Heart left ventricle (tissue), 16 donors: ENCODE data around the gene SYTL2. TPM values are rescaled to one million over a fixed set of nuclear protein-coding genes. Genes with fewer than 3 reads are reported as not detected.
"Not testable (repeated sequence)": the region's sequence is repeated elsewhere in the genome, so short reads cannot be mapped to it uniquely, and the experiment has no call there.

Experiments
- ATAC-seq, 4 donors: fragments of 200-7000 bp; cut with Tn5 transposase; one replicate each; pipeline ENCODE4 v1.9.1; 2020 to 2022; ENCODE audit warnings: moderate library complexity in 4 of 4, mild to moderate bottlenecking in 3 of 4, moderate number of reproducible peaks in 1 of 4
- DNase-seq, 5 donors: peaks; one replicate each; pipeline ENCODE4 v3.0.0-alpha.2; 2020
- H3K27ac ChIP-seq, 12 donors: fragments of 200-600 bp; sonication (generic) in 4 of 12; one replicate each; pipeline versions ENCODE4 v1.5.0 to v1.8.0; 2016 to 2022; ENCODE audit warnings: mild to moderate bottlenecking in 2 of 12
- H3K27me3 ChIP-seq, 9 donors: fragments of 200-600 bp; sonication (generic) in 2 of 9; one replicate each; pipeline versions ENCODE4 v1.5.1 to v1.8.0; 2016 to 2022; ENCODE audit warnings: mild to moderate bottlenecking in 3 of 9
- H3K36me3 ChIP-seq, 9 donors: fragments of 200-600 bp; sonication (generic) in 2 of 9; one replicate each; pipeline versions ENCODE4 v1.5.0 to v1.8.0; 2018 to 2022; ENCODE audit warnings: mild to moderate bottlenecking in 2 of 9
- H3K4me1 ChIP-seq, 12 donors: fragments of 200-600 bp; sonication (generic) in 4 of 12; one replicate each; pipeline versions ENCODE4 v1.5.0 to v1.8.0; 2016 to 2022; ENCODE audit warnings: mild to moderate bottlenecking in 3 of 12
- H3K4me3 ChIP-seq, 12 donors: fragments of 200-600 bp; sonication (generic) in 4 of 12; one replicate each; pipeline versions ENCODE4 v1.5.0 to v1.8.0; 2017 to 2022; ENCODE audit warnings: mild to moderate bottlenecking in 9 of 12, moderate library complexity in 4 of 12
- H3K9me3 ChIP-seq, 12 donors: fragments of 200-600 bp; sonication (generic) in 4 of 12; one replicate each; pipeline versions ENCODE4 v1.5.0 to v1.8.0; 2016 to 2022; ENCODE audit warnings: mild to moderate bottlenecking in 1 of 12
- POLR2A ChIP-seq, 2 donors: fragments of 450-650 bp; IDR thresholded peaks; one replicate each; pipeline ENCODE4 v1.6.1; 2017; ENCODE audit warnings: antibody characterized with exemption in 2 of 2, mild to moderate bottlenecking in 2 of 2, moderate library complexity in 2 of 2
- WGBS, 4 donors: extraction: QIAGEN DNeasy Blood & Tissue Kit in 2 of 4; methylation state at CpG; one replicate each; pipeline versions ENCODE4 v1.1.5 to v1.1.7; 2013 to 2018; 5-methylcytosine and 5-hydroxymethylcytosine counted together
- intact Hi-C, 10 donors: fragments of 100-400 bp; cut with DNase I; formaldehyde crosslinking; loops; one replicate each; pipeline versions ENCODE4 v1.11.1 to v1.14.2; 2022
- polyA plus RNA-seq, 2 donors: library from polyadenylated mRNA; stranded (reverse); fragments of 200-250 nt; gene quantifications; one replicate each; pipeline ENCODE4 v1.2.3, GENCODE V29; 2013
- total RNA-seq, 9 donors: library from RNA; depleted of rRNA in 2 of 9; stranded (reverse); fragments of >200 nt in 2 of 9; fragmentation: NEBNext Ultra II Directional in 3 of 9; extraction: Animal tissue kit (Norgen Biotek cat#: 25700) in 3 of 9; gene quantifications; one replicate each; pipeline versions ENCODE4 v1.1.0 to v1.2.4, GENCODE V29; 2016 to 2023
- TF ChIP-seq, protein P1 (sequence below), 12 donors: fragments of 200-600 bp; sonication (generic) in 4 of 12; IDR thresholded peaks; one replicate each; pipeline versions ENCODE4 v1.5.0 to v1.8.0; 2018 to 2022; ENCODE audit warnings: antibody characterized with exemption in 12 of 12, mild to moderate bottlenecking in 5 of 12
- donor health status: ischemic (EF 13 %, LVEDD 7.1; RV severe dilation, severe dysfunction).
- donor health status: healthy with polysubstance abuse.
- donor health status: DM: no; HTN: yes; CAD: no.
- donor health status: DM: no; HTN: no; CAD: no.
- donor health status: ischemic (EF 25% LVEDD 6.9; RV normal size, moderate dysfunction).
- donor health status: ischemic (EF 25% LVEDD 5.7; RV mildly dilated, moderate dysfunction).
- donor health status: healthy.
- donor health status: DM: yes; HTN: yes; CAD: no.
- donor health status: ischemic (EF 35%, LVEDD 5.7; RV mildly dilated, moderate dysfunction).
- donor health status: nonischemic (EF 11% LVEDD 7.7; RV severe dilation, severe dysfunction).
- donor health status: DM: yes; HTN: yes; CAD: no.
- donor health status: PGD.
- donor health status: ischemic (EF 29% LVEDD 5.4; RV normal size, mild dysfunction).
- donor health status: nonischemic (EF 23%, LVEDD 6.1; RV moderate dilation, normal function).

The SYTL2 gene
- total and polyA plus RNA-seq, 11 donors, result 2.2 to 9.5 (median 4.9) TPM

DNA sequence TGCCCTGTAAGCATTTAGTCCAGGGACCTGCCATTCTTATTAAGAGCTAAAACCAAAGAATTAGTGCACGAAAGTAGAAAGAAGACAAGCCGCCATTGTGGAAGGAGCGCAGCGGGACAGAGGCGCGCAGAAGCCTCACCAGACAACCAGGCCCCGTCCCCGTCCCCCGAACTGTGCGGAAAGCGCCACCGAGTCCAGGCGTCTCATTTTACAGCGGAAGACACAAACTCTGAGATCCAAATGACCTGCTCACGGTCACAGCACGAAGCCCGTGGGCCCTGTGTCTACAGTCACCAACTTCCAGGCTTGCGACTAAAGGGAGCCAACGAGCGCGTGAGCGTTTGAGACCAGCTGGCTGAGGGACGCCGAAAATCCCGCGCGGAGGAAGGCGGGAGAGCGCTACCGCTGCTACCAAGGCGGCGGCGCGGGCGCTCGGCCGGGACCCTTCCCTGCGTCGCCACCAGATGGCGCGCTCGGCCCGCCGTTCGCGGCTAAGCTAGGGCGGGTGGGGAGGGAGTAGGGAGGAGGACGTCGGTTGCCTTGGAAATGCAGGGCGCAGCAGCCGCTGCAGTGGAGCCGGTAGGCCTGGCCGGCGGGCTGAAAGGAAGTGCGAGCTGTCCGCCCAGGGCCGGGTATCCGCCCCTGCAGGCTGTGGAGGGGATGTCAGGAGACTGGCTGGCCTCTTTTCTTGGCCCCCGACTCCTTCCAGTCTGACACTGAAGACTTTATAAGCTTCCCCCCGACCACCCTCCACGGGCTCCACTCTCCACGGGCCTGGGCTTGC, 43.8 kb upstream of the SYTL2 start:
- H3K4me3 ChIP-seq, result peak overlapping the region; percentile 27 to 68 (median 60)
- 0 to 1% (median 1%) methylated on average over 47 to 62 of the region's 62 CpGs for WGBS, 4 donors
- H3K4me1 ChIP-seq, result peaks cover 0 to 16% (median 7%) of the 10 kb centered on the region in 12 donors
- peaks cover 0 to 6% (median 0%) of the 10 kb centered on the region in 12 donors for H3K9me3 ChIP-seq
- H3K27ac ChIP-seq, result peak overlapping the region; percentile 67 to 91 (median 82)
- no peaks in the 10 kb centered on the region for H3K27me3 ChIP-seq
- intact Hi-C loops, result loop anchor here in 9 of 10 donors (1.0 to 10.0 kb wide), 15 partner anchors 80 to 960 kb away; partner anchors contain the start of gene EED (in 1 of the 9)
- no peaks in the 10 kb centered on the region for H3K36me3 ChIP-seq
- TF ChIP-seq, protein P1, sequence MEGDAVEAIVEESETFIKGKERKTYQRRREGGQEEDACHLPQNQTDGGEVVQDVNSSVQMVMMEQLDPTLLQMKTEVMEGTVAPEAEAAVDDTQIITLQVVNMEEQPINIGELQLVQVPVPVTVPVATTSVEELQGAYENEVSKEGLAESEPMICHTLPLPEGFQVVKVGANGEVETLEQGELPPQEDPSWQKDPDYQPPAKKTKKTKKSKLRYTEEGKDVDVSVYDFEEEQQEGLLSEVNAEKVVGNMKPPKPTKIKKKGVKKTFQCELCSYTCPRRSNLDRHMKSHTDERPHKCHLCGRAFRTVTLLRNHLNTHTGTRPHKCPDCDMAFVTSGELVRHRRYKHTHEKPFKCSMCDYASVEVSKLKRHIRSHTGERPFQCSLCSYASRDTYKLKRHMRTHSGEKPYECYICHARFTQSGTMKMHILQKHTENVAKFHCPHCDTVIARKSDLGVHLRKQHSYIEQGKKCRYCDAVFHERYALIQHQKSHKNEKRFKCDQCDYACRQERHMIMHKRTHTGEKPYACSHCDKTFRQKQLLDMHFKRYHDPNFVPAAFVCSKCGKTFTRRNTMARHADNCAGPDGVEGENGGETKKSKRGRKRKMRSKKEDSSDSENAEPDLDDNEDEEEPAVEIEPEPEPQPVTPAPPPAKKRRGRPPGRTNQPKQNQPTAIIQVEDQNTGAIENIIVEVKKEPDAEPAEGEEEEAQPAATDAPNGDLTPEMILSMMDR (IDR thresholded peaks at IDR 0.05), result peak; percentile 90 to 99 (median 95)
- no peak for TF ChIP-seq POLR2A (IDR thresholded peaks at IDR 0.05)
- ATAC-seq (peak; percentile 98 to 99 (median 98)), DNase-seq (peak; percentile 91 to 96 (median 94))

DNA sequence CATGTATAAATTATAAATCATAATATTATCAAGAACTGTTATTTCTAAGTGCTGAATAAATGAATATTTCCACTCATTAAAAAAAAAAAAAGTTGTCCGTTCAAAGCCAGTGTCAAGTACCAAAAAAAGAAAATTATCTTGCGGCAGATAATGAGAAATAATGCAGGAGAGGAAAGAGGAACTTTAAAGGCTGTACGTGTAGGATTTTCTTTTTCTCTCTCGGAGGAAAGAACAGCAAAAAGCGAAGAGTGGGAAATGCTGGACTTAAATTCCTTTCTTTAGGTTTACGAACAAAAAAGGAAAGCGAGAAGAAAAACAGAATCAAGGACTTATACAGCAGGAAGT, 43.2 kb upstream of the SYTL2 start:
- Histone ChIP-seq H3K36me3 (no peaks in the 10 kb centered on the region), H3K27me3 (no peaks in the 10 kb centered on the region), H3K4me1 (peaks cover 0 to 16% (median 7%) of the 10 kb centered on the region in 12 donors), H3K4me3 (peak overlapping the region; percentile 27 to 68 (median 60)), H3K27ac (peak overlapping the region; percentile 67 to 91 (median 82)), H3K9me3 (peaks cover 0 to 6% (median 0%) of the 10 kb centered on the region in 12 donors)
- ATAC-seq (no peak), DNase-seq (no peak)
- no peak for TF ChIP-seq POLR2A (IDR thresholded peaks at IDR 0.05)
- TF ChIP-seq, protein P1 (IDR thresholded peaks at IDR 0.05), result no peak
- intact Hi-C loops, result loop anchor here in 8 of 10 donors (2.0 to 10.0 kb wide), 10 partner anchors 81 to 961 kb away; no protein-coding TSS in a partner anchor
- 25 to 33% (median 26%) methylated on average over 7 of the region's 7 CpGs for WGBS, 4 donors

DNA sequence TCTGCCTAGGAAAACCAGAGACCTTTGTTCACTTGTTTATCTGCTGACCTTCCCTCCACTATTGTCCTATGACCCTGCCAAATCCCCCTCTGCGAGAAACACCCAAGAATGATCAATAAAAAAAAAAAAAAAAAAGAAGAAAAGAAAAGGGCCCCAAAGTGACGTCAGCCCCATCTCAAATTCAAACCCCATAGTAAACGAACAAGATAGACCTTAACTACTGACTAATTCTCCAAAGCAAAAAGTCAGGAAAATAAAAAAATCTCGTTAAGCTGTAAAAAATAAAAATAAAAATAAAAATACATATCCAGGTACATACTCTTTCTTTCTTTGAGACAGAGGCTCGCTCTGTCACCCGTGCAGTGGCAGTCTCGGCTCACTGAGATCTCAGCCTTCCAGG, 42.6 kb upstream of the SYTL2 start:
- H3K36me3 ChIP-seq, ATAC-seq, H3K27me3 ChIP-seq, H3K9me3 ChIP-seq, H3K27ac ChIP-seq, DNase-seq: not testable (repeated sequence)
- Histone ChIP-seq H3K4me3 (peak overlapping the region in 2 of 12 donors; percentile 61 to 68), H3K4me1 (peaks cover 0 to 16% (median 7%) of the 10 kb centered on the region in 12 donors)
- intact Hi-C loops, result loop anchor here in 8 of 10 donors (10.0 kb wide), 8 partner anchors 81 to 961 kb away; no protein-coding TSS in a partner anchor
- WGBS, 4 donors, result 95 to 97% (median 96%) methylated on average over 6 to 7 of the region's 7 CpGs

DNA sequence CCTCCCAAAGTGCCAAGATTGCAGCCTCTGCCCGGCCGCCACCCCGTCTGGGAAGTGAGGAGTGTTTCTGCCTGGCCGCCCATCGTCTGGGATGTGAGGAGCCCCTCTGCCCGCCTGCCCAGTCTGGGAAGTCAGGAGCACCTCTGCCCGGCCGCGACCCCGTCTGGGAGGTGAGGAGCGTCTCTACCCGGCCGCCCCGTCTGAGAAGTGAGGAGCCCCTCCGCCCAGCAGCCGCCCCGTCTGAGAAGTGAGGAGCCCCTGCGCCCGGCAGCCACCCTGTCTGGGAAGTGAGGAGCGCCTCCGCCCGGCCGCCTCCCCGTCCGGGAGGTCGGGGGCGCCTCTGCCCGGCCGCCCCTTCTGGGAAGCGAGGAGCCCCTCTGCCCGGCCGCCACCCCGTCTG, 41.8 kb upstream of the SYTL2 start:
- H3K27ac ChIP-seq, H3K4me3 ChIP-seq, H3K9me3 ChIP-seq, H3K27me3 ChIP-seq, ATAC-seq, H3K36me3 ChIP-seq: not testable (repeated sequence)
- peaks cover 0 to 16% (median 7%) of the 10 kb centered on the region in 12 donors for H3K4me1 ChIP-seq
- intact Hi-C loops, result loop anchor here in 8 of 10 donors (10.0 kb wide), 8 partner anchors 82 to 962 kb away; no protein-coding TSS in a partner anchor
- DNase-seq, result peak in 1 of 5 donors; percentile 60
- WGBS, 4 donors, result 95 to 98% (median 98%) methylated on average over 12 to 33 of the region's 33 CpGs

DNA sequence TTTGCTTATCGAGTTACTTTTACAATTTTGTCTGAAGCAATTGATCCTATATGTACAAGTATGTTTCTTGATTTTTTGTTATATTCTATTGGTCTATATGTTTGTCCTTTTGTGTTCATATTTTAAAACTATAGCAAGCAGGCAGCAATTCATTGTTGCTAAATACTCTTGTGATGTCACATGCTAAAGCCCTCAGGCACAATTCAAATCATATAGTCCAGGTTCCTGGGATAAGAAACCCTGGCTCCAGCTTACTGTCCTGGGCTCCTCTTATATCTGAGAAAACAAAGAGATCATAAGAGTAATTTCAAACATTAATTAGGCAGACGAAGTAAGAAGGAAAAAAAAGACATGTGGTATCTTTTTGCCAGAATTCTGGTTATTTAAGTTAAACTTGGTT, 37.6 kb upstream of the SYTL2 start:
- 94 to 97% (median 96%) methylated on average over 2 of the region's 2 CpGs for WGBS, 4 donors
- TF ChIP-seq POLR2A (IDR thresholded peaks at IDR 0.05), result no peak
- TF ChIP-seq, protein P1 (IDR thresholded peaks at IDR 0.05), result no peak
- Histone ChIP-seq H3K27me3 (no peaks in the 10 kb centered on the region), H3K4me3 (no peak overlapping the region), H3K36me3 (no peaks in the 10 kb centered on the region), H3K9me3 (peaks cover 0 to 8% (median 0%) of the 10 kb centered on the region in 12 donors), H3K27ac (no peak overlapping the region), H3K4me1 (no peaks in the 10 kb centered on the region)
- DNase-seq (no peak), ATAC-seq (no peak)
- intact Hi-C loops, result no loop called here
